ENCODE data around the gene CELSR1.
"Not testable (repeated sequence)": the region's sequence is repeated elsewhere in the genome, so short reads cannot be mapped to it uniquely, and the experiment has no call there.

The CELSR1 gene

DNA sequence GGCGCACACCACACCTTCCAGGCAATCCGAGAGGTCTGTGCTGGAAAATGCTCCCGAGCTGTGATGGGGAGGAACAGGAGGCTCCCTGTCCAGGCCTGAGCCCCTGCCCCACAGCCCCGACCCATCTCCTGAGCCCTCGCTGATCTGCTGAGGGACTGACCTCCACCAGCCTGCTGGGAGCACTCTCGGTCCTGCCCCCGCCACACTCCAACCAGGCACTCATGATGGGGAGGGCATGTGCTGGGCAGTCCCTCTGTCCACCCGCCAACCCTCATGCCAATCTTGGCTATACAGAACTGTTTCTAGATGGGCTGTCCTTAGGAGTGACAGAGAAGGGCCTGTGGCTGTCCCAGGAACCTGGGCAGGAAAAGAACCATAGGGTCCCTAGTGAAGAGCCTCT lies 131.1 kb downstream of the CELSR1 start:
- Mint-ChIP-seq H3K27me3 (no peaks in the 10 kb centered on the region), H3K36me3 (no peaks in the 10 kb centered on the region), H3K27ac (no peak overlapping the region), H3K4me1 (ENCODE audit: low read depth) (no peaks in the 10 kb centered on the region), H3K4me3 (no peak overlapping the region), H3K9me3 (ENCODE audit: low read depth) (peaks cover 4% of the 10 kb centered on the region)

DNA sequence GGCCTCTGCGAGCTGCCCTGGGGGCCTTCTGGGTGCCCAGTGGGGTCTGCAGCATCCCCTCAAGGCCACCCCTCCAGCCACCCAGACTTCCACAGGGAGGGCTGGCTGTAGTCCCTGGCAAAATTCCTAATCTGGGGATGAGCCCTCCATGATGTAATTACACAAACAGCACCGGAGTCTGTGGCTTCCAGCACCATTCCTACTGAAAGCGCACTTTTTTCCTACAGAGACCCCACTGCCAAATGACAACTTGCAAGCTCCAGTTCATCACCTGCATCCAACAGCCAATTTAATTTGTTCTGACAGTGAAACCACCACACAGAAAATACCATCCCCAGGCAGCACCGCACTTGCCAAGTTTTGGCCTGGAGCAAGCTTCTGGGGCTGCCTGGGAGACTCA lies 131.5 kb downstream of the CELSR1 start:
- no peak overlapping the region for H3K4me3 Mint-ChIP-seq
- H3K9me3 Mint-ChIP-seq (ENCODE audit: low read depth), result peaks cover 4% of the 10 kb centered on the region
- H3K27me3 Mint-ChIP-seq, result no peaks in the 10 kb centered on the region
- no peak overlapping the region for H3K27ac Mint-ChIP-seq
- H3K36me3 Mint-ChIP-seq, result no peaks in the 10 kb centered on the region
- no peaks in the 10 kb centered on the region for H3K4me1 Mint-ChIP-seq (ENCODE audit: low read depth)

DNA sequence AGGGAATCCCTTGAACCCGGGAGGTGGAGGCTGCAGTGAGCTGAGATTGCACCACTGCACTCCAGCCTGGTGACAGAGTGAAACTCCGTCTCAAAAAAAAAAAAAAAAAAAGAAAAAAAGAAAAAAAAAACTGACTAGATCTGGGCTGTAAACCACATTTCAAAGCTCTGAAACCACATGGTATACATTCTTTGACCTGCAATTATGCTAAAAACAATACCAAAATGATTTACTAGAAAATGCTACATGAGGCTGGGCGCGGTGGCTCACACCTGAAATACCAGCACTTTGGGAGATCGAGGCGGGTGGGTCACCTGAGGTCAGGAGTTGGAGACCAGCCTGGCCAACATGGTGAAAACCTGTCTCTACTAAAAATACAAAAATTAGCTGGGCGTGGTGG lies 133.5 kb downstream of the CELSR1 start:
- not testable (repeated sequence) for H3K4me3 Mint-ChIP-seq; H3K36me3 Mint-ChIP-seq; H3K4me1 Mint-ChIP-seq (ENCODE audit: low read depth); H3K27me3 Mint-ChIP-seq; H3K27ac Mint-ChIP-seq; H3K9me3 Mint-ChIP-seq (ENCODE audit: low read depth)

DNA sequence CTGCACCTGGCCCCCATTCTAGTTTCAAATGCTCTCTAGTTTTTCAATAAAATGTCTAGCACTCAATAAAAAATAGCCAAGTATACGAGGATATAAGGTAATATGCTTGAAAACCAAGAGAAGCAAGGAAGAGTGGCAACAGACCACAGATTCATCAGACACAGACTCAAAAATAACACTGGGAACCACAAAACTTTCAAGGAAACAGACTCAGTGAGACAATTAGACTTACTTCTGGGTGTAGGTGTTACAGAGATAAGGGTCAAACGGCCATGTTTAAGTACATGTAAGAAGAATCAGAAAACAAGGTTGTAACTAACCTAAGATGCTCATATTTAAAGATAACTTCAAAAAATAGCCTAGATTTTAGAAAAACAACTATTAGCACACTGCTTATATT lies 134.9 kb downstream of the CELSR1 start:
- no peak overlapping the region for H3K4me3 Mint-ChIP-seq
- H3K27ac Mint-ChIP-seq, result no peak overlapping the region
- H3K36me3 Mint-ChIP-seq, result no peaks in the 10 kb centered on the region
- peaks cover 4% of the 10 kb centered on the region for H3K9me3 Mint-ChIP-seq (ENCODE audit: low read depth)
- H3K27me3 Mint-ChIP-seq, result no peaks in the 10 kb centered on the region
- H3K4me1 Mint-ChIP-seq (ENCODE audit: low read depth), result no peaks in the 10 kb centered on the region

DNA sequence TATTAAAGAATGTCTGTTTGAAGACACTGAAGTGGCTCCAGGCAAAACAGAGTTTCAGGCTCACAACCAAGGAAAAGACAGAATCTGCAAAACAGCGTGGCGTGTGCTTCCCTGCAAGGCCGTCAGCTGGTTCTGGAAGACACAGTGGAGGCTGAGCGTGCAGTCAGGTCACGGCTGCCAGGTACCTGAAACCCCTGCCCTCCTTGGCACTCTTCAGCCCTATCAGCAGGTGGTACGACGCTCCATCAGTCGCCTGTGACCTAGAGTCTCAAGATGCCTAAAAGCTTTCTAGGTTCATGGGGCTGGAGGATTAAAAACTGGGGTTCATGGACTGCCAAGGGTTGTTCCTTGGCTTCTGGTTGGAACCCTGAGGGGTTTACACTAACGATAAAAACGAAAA lies 136.1 kb downstream of the CELSR1 start:
- H3K9me3 Mint-ChIP-seq (ENCODE audit: low read depth), result peaks cover 4% of the 10 kb centered on the region
- no peaks in the 10 kb centered on the region for H3K27me3 Mint-ChIP-seq
- H3K36me3 Mint-ChIP-seq, result no peaks in the 10 kb centered on the region
- H3K27ac Mint-ChIP-seq, result no peak overlapping the region
- no peaks in the 10 kb centered on the region for H3K4me1 Mint-ChIP-seq (ENCODE audit: low read depth)
- H3K4me3 Mint-ChIP-seq, result no peak overlapping the region

DNA sequence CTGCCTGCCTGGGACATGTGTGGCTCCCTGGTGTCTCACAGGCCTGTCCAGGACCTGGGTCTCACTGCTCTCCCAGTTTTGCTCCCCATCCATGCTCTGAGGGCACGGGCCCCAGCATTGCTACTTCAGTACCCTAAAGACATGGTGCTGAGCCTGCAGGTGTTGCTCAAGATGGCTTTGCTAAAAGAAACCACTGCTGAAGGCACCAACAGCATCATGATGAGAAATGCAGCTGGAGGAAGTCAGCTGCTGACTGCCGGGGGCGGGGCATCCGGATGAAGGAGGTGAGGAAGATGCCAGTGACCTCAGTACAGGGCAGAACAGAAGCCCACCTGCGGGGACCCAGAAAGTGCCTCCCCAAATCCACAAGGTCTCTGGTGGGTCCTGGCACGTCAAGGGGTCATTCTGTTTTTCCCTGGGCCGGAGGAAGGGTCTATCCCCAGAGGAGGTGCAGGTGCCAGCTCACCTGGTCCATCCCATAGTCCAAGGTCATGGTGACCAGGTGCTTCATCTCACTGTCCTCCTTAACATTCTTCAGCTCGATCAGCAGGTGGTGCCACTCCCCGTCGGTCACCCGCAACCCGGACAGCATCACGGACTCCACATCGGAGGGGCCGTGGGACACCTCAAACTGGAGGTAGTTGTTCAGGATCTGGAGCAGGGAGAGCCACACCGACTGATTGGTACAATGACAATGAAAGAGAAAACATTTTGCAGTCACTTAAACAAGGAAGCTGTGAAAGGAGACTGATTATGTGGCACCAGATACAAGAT lies 138.0 kb downstream of the CELSR1 start:
- no peak overlapping the region for H3K27ac Mint-ChIP-seq
- no peaks in the 10 kb centered on the region for H3K27me3 Mint-ChIP-seq

DNA sequence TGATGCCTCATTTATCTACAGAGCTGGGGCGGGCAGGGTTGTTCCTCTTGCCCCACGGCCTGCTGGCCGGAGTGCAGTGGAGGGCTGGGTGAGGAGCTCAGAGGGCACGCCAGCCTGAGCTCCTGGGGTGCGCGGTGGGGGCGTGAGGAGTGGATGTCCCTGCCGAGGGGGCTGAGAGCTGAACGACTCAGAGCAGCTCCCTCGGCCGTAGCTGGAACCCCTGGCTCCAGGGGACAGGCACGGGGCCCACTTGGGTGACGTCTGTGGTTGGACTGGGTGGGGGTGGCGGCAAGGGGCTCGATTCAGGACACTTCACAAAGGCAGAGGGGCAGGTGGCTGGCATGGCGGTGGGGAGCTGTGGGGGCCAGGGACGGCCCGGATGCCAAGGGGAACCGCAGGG lies 139.5 kb downstream of the CELSR1 start:
- no peaks in the 10 kb centered on the region for H3K36me3 Mint-ChIP-seq
- H3K27ac Mint-ChIP-seq, result no peak overlapping the region
- peaks cover 3% of the 10 kb centered on the region for H3K9me3 Mint-ChIP-seq (ENCODE audit: low read depth)

More for the DNA sequence above, 138.0 kb downstream of the CELSR1 start:
- Mint-ChIP-seq H3K4me1 (ENCODE audit: low read depth) (no peaks in the 10 kb centered on the region), H3K36me3 (no peaks in the 10 kb centered on the region), H3K4me3 (no peak overlapping the region), H3K9me3 (ENCODE audit: low read depth) (peaks cover 4% of the 10 kb centered on the region)

DNA sequence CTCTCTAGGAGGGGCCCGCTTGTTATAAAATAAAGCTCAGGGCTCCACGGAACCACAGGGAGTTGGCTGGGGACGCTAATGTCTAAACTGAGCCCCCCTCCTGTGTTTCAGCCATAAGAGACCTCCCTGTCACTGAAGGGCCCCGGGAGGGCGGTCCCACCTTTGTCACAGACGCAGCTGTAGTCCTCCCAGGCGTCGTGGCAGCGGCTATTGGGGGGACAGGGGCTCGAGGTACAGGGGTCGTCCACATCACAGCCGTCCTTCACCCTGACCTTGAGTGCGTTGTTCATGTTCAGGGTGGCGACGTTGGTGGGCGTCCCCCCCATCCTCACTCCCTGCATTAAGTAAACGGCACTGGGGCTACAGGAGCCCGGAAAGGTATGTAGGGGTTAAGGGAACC lies 139.9 kb downstream of the CELSR1 start:
- Mint-ChIP-seq H3K36me3 (no peaks in the 10 kb centered on the region), H3K27me3 (no peaks in the 10 kb centered on the region), H3K27ac (no peak overlapping the region), H3K4me3 (no peak overlapping the region), H3K4me1 (ENCODE audit: low read depth) (peaks cover 5% of the 10 kb centered on the region), H3K9me3 (ENCODE audit: low read depth) (no peaks in the 10 kb centered on the region)

More for the DNA sequence above, 139.5 kb downstream of the CELSR1 start:
- Mint-ChIP-seq H3K27me3 (no peaks in the 10 kb centered on the region), H3K4me3 (no peak overlapping the region), H3K4me1 (ENCODE audit: low read depth) (peaks cover 5% of the 10 kb centered on the region)

DNA sequence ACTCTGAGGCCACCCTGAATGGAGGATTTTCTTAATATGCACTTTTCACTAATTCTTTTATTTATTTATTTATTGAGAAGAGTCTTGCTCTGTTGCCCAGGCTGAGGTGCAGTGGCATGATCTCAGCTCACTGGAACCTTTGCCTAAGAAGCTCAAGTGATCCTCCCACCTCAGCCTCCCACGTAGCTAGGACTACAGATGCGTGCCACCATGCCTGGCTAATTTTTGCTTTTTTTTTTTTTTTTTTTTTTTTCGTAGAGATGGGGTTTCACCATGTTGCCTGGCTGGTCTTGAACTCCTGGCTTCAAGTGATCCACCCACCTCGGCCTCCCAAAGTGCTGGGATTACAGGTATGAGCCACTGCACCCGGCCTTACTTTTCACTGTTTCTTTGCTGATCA lies 140.4 kb downstream of the CELSR1 start:
- not testable (repeated sequence) for H3K27me3 Mint-ChIP-seq; H3K4me3 Mint-ChIP-seq; H3K4me1 Mint-ChIP-seq (ENCODE audit: low read depth); H3K36me3 Mint-ChIP-seq; H3K27ac Mint-ChIP-seq; H3K9me3 Mint-ChIP-seq (ENCODE audit: low read depth)

DNA sequence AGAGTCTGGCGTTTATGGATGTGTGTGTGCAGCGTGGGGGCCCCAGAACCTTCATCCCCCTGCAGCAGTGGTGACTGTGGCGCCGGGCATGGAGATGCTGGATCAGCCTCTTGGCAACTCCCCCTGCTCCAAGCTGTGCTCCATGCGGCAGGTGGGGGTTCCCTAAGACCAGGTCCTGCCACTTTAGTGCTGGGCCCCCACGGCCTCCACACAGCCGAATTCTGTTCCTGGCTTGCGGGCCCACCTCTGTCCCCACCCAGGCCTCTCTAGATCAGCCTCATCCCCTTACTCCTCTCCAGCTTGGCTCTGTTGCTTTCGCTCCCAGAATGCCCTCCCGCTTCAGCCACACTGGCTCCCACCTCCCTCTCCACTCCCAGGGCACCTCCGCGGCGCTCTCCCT lies 142.3 kb downstream of the CELSR1 start:
- H3K4me1 Mint-ChIP-seq (ENCODE audit: low read depth), result peaks cover 5% of the 10 kb centered on the region
- H3K4me3 Mint-ChIP-seq, result no peak overlapping the region
- H3K27ac Mint-ChIP-seq, result no peak overlapping the region
- no peaks in the 10 kb centered on the region for H3K9me3 Mint-ChIP-seq (ENCODE audit: low read depth)
- H3K27me3 Mint-ChIP-seq, result no peaks in the 10 kb centered on the region
- H3K36me3 Mint-ChIP-seq, result no peaks in the 10 kb centered on the region

DNA sequence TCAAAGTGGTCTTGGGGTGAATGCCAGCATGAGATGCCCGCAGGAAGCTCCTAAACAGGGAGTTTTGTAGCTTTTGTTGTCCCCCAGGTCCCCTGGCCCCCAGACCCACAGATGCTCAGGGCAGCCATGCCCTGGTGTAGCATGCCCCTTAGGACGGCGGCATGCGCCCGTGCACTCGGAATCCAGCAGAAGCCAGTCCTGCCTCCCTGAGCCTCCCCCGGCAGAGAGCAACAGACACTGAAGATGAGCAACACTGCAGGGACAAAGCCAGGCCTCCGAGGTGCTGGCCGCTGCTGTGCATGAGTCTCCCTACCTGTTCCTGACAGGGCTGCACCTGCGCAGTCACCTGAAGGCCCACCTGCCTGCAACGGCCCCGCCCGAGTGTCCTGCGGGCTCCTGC lies 142.8 kb downstream of the CELSR1 start:
- no peak overlapping the region for H3K27ac Mint-ChIP-seq
- H3K27me3 Mint-ChIP-seq, result no peaks in the 10 kb centered on the region
- H3K36me3 Mint-ChIP-seq, result no peaks in the 10 kb centered on the region
- no peak overlapping the region for H3K4me3 Mint-ChIP-seq
- H3K4me1 Mint-ChIP-seq (ENCODE audit: low read depth), result peaks cover 5% of the 10 kb centered on the region
- no peaks in the 10 kb centered on the region for H3K9me3 Mint-ChIP-seq (ENCODE audit: low read depth)

DNA sequence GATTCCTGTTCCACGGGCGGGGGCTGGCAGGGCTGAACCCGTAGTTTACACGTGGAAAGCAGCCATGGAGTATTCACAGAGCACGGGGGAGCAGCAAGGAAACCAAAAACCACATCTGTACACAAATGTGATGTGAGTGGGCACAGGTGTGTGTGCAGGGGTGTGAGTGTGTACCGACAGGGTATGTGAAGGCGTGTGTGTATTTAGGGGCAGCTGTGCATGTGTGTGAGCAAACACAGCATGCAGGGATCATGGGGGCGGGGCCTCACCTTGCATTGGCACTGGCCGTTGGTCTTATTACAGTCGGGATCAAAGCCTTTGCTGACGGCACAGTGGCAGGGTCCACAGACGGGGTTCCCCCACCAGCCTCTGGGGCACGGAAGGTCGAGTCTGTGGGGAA lies 143.5 kb downstream of the CELSR1 start:
- H3K27me3 Mint-ChIP-seq, result no peaks in the 10 kb centered on the region
- no peaks in the 10 kb centered on the region for H3K9me3 Mint-ChIP-seq (ENCODE audit: low read depth)
- peaks cover 5% of the 10 kb centered on the region for H3K4me1 Mint-ChIP-seq (ENCODE audit: low read depth)
- no peaks in the 10 kb centered on the region for H3K36me3 Mint-ChIP-seq
- no peak overlapping the region for H3K27ac Mint-ChIP-seq
- H3K4me3 Mint-ChIP-seq, result no peak overlapping the region

DNA sequence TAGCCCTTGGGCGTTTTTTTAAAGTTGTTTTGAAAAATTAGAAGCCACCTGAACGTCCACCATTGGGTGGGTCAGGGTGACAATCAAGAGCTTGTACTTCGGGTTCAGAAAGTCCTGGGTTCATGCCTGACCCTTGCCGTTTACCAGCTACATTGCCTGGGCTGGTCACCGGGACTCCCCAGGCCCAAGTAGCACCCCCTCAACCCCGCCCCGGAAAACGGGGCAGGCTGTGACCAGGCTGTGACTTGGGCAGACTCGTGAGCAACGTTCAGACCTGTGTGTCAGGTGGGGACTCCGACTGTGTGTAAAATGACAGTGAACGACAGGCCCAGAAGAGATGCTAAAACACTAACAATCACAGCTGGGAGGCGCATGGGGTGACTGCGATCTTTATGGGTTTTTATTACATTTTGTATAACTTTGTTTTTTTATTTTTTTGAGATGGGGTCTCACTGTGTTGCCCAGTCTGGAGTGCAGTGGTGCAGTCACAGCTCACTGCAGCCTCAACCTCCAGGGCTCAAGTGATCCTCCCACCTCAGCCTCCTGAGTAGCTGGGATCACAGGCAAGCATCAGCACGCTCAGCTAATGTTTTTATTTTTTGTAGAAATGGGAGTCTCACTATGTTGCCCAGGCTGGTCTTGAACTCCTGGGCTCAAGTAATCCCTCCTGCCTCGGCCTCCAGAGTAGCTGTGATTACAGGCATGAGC lies 145.1 kb downstream of the CELSR1 start:
- Mint-ChIP-seq H3K4me3 (no peak overlapping the region), H3K9me3 (ENCODE audit: low read depth) (no peaks in the 10 kb centered on the region), H3K36me3 (no peaks in the 10 kb centered on the region), H3K27me3 (no peaks in the 10 kb centered on the region), H3K27ac (no peak overlapping the region), H3K4me1 (ENCODE audit: low read depth) (peaks cover 5% of the 10 kb centered on the region)

DNA sequence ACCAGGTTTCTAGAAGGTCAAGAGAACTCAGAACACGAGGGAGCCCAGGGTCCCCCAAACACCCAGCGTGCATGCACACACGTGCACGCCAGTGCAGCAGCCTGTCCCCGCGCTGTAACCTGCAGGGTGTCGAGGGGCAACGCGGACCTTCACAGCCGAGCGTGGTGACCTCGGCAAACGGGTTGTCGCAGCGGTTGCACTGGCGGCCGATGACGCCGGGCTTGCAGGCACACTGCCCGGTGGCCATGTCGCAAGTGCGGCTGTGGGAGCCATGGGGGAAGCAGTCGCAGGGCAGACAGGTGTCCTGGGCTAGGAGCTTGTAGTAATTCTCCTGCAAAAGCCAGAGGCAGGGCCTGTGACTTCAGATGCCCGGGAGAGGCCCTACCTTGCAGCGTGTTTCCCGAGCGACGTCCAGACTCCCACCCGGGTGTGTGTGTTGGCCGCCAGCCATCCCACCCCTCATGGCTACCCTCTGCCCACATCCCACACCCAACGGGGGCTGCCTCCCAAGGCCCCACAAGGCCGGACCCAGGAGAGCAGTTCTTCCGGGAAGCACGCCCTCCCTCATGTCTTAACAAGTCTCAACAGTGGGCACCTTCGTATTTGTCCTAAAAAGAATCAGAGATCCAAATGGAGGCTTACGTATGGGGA lies 145.8 kb downstream of the CELSR1 start:
- H3K9me3 Mint-ChIP-seq (ENCODE audit: low read depth), result no peaks in the 10 kb centered on the region
- H3K4me3 Mint-ChIP-seq, result no peak overlapping the region
- peaks cover 5% of the 10 kb centered on the region for H3K4me1 Mint-ChIP-seq (ENCODE audit: low read depth)
- no peaks in the 10 kb centered on the region for H3K27me3 Mint-ChIP-seq
- H3K27ac Mint-ChIP-seq, result no peak overlapping the region
- no peaks in the 10 kb centered on the region for H3K36me3 Mint-ChIP-seq

DNA sequence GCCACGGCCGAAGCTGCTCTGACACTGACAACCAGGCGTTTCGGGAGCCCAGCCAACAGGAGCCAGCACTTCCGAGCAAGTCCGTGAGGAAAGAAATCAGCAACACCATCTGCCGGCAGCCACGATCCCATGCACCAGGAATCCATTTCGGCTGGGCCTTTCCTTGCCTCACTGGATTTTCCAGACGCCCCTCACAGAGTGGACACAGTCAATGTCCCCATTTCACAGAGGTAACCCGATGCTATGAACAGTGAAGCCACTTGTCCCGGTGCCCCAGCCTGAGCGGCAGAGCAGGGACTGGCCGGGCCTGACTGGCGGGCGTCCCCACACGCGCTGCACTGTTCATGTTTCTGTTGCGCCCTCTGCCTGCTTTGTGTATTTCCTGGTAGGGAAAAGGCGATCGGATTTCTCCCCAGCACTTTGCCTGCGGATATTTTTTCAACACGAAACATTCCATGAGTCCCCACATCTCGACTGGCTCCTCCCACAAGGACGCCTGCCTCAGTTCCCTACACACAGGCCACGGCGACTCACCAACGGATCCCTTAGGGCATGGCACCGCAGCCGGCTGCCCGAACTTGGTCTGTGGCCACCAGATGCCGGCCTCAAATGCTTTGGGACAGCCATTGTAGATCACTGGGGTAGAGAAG lies 146.6 kb downstream of the CELSR1 start:
- no peak overlapping the region for H3K4me3 Mint-ChIP-seq

More for the DNA sequence above, 146.6 kb downstream of the CELSR1 start:
- Mint-ChIP-seq H3K36me3 (no peaks in the 10 kb centered on the region), H3K4me1 (ENCODE audit: low read depth) (peaks cover 5% of the 10 kb centered on the region), H3K27me3 (no peaks in the 10 kb centered on the region), H3K9me3 (ENCODE audit: low read depth) (no peaks in the 10 kb centered on the region), H3K27ac (no peak overlapping the region)
